HG02885 (cell line): ENCODE data around the gene PYGO2.
"Not testable (repeated sequence)": the region's sequence is repeated elsewhere in the genome, so short reads cannot be mapped to it uniquely, and the experiment has no call there.

Experiments used
- ATAC-seq: cut with Tn5 transposase; IDR thresholded peaks from one replicate; pipeline ENCODE4 v1.9.1; 2021; ENCODE audit warnings: mild to moderate bottlenecking; ENCODE audit not compliant: unreplicated experiment, poor library complexity

Gene PYGO2

DNA sequence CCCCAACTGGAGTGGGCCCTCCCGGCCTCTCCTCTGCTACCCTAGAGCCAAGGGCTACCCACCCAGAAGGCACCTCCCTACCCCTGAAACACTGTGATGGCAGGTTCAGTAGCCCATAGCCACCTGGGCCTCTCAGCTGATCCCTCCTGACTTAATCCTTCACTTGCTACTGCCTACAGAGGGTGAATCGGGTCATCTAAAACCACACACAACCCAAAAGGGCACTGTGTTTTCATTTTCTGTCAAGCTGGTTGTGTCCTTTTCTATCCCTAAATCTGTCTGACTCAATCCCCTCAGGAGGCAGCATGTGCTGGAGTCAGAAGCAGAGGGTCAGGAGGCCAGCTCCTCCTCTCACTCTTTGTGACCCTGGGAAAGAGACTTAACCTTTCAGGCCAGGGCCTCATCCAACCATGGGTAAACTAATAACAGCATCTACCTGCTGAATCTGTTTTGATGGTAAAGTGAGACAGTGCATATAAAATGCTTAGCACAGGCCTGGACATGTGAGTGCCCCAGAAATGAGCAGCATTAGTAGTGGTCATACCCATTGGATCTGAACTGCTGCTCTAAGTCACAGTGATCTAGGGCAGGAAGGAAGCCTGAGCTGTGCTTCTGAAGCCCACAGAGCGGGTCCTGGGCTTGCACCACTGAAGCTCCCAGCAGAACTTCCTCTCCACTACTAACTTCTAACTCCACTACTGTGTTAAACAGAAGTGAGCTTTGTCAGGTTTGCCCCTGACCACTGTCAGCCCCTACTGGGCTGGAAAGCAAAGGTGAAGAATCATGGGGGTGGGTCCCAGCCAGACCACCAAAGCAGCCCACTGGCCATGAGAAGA lies 36.0 kb downstream of the PYGO2 start:
- ATAC-seq = no peak

DNA sequence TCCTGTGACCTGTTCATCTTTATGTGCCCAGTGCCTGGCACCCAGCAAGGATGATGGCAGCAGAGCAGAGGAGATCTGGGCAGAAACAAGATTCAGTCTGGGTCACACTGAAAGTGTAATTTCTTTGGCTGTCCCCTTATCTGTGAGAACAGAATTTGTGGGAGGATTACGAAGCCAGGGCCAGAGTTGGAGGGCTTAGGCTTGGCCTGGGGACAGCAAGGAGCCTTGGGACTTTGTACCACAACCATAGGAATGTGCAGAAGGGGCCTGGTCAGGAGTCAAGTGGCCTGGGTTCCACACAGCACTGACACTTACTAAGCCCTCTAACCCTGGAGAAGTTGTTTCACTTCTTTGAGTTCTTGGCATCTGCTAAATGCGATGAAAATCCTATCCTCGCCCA lies 37.9 kb downstream of the PYGO2 start:
- no peak for ATAC-seq

DNA sequence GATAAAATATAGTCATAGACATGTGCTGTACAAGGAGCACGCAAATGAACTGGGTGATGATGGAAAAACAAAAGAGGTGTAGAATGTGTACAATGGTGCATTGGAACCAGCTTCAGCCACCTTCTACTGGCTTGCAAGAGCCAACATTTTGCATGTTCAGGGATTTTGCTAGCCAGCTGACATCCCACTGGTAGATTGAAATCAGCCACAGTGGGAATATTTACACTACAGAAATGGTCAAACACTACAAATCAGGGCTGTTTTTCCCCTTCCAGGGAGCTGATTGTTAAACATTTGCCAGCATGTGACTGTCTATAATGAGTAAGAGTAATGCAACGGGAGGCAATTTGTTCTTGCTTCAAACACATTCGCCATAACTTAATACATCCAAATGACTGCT lies 48.3 kb downstream of the PYGO2 start:
- ATAC-seq = no peak

DNA sequence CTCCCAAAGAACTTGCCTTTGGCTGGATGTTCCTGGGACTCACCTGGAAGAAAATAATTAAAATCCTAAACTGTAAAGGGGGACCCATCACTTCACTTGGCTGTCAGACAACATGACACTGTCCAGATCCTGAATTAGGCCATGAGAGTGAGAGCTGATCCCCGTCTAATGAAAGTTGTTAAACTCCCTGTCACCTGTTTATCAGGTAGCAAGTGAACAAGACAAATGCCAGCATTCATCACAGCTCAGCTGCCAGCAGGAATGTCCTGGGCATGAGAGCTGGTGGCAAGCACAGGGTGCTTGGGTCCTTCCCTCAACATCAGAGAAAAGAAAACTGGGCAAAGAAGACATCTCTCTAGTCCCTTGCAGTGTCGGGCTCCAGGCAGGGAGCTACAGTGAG lies 48.8 kb downstream of the PYGO2 start:
- no peak for ATAC-seq

DNA sequence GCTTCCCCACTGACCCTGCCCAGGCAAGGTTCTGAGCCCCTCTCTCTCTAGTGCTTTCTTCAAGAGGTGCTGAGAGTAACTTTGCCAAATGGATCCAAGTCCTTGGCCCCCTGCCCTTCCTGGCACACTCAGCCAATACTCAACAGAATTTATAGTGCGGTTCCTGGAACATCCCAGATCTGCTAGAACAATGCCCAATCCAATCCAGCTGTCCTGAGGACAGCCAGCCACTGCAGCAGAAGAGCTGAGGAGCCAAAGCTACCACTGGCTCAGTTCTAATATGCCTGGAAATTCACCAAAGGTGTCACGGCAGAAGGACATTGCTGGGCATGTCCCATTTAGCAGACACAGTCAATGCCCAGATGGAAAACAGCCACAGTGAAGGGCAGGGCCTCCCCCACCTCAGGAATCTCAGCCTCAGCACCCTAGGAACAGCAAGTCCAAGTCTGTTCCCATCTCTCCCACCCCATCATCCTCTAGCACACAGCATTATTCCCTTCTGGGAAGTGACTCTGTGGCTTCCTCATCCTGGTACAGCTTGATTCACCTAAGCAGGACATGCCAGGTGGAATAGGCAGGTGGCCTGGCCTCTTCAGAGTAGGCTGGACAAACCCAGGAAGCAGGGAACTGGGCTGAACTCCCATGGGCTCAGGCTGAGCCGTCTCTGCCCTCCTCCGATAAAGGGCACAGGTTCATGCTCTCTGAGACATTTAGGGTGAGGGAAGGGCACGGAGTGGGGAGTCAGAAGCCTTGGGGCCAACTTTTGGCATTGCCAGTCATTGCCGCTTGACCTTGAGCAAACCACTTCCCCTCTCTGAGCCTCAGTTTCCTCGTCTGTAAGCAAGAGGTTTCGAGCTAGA lies 49.7 kb downstream of the PYGO2 start:
- ATAC-seq = no peak

DNA sequence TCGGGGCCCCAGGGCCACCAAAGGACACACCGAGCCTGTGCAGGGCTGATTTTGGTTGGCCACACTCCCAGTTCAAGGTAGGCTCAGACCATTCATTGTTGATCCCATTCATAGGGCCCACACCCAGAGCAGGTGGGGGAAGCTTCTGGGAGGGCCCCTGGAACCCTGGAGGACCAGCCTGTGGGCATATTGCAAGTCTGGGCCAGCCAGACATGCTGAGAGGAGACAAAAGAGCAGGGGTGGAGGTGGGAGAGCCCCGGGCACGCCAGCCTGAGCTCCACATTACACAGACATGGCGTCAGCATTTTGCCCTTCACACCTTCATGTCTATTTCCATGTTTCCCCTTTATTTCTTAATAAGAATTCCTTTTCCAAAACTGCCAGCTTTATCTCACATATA lies 50.7 kb downstream of the PYGO2 start:
- ATAC-seq = no peak

DNA sequence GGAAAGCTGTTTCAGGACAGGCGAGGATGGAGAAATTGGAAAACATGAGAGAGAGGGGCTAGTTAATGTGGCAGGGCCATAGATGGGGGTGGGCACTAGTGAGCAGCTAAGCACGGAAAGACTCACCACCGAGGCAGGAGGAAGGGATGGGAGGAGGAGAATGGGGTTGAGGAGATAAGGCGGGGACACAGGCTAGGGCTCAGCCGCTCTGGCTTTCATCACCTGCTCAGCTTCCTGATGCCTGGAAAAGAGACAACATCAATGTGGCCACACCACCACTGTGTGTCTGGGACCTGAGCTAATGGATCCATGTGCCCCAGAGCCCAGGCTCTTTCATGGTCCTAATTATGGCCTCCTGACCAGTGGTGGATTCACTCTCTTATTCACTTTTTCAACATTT lies 52.6 kb downstream of the PYGO2 start:
- no peak for ATAC-seq

DNA sequence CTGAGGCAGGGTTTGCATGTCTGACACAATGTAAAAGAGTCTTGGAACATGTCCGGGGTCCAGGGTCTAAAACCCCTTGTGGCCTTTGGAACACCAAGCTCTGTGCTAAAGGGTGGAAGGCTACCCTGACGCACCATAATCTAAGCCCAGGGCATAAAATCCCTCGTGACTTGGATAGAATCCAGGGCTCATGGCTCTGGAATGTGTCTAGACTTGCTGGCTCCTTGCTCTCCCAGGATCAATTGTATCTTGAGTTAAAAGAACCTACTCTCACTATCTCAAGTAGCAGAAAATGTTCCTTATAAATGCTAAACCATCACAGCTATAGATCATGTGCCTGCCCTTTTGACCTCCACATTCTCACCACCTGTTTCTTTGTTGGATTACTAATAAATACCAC lies 53.5 kb downstream of the PYGO2 start:
- ATAC-seq = not testable (repeated sequence)
